ENCODE measurements around the gene DMD.
"Not testable (repeated sequence)": the region's sequence is repeated elsewhere in the genome, so short reads cannot be mapped to it uniquely, and the experiment has no call there.

DNA sequence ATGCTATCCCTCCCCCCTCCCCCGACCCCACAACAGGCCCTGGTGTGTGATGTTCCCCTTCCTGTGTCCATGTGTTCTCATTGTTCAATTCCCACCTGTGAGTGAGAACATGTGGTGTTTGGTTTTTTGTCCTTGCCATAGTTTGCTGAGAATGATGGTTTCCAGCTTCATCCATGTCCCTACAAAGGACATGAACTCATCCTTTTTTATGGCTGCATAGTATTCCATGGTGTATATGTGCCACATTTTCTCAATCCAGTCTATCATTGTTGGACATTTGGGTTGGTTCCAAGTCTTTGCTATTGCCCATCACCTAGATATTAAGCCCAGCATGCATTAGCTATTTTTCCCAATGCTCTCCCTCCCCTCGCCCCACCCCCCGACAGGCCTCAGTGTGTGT lies 1627.5 kb downstream of the DMD start:
- TF ChIP-seq, protein P1, sequence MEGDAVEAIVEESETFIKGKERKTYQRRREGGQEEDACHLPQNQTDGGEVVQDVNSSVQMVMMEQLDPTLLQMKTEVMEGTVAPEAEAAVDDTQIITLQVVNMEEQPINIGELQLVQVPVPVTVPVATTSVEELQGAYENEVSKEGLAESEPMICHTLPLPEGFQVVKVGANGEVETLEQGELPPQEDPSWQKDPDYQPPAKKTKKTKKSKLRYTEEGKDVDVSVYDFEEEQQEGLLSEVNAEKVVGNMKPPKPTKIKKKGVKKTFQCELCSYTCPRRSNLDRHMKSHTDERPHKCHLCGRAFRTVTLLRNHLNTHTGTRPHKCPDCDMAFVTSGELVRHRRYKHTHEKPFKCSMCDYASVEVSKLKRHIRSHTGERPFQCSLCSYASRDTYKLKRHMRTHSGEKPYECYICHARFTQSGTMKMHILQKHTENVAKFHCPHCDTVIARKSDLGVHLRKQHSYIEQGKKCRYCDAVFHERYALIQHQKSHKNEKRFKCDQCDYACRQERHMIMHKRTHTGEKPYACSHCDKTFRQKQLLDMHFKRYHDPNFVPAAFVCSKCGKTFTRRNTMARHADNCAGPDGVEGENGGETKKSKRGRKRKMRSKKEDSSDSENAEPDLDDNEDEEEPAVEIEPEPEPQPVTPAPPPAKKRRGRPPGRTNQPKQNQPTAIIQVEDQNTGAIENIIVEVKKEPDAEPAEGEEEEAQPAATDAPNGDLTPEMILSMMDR (IDR thresholded peaks at IDR 0.05; ENCODE audit: insufficient read depth, low read depth, low read length): not testable (repeated sequence)
- not testable (repeated sequence) for TF ChIP-seq EZH2 (IDR thresholded peaks at IDR 0.05; ENCODE audit: insufficient read depth, low read length)

All from astrocyte (in vitro differentiated cells and primary cell).